GM12872 (cell line): ENCODE data around the gene P2RY14.

Experiments
- CTCF ChIP-seq: IDR thresholded peaks from 3 replicates; pipeline ENCODE4 v1.5.1; 2011; ENCODE audit warnings: low read depth, mild to moderate bottlenecking, low read length, moderate library complexity; ENCODE audit not compliant: insufficient read depth

Gene P2RY14

GRCh38 chr3:151278230-151278629 is at the start of gene P2RY14:
P2RY14 (minus strand) TSS chr3:151278542; CDS start chr3:151214316, 64,226 bp downstream.
- TF ChIP-seq CTCF, result no peak

- peak; percentile 49; the same call in 2 of the 3 replicates for TF ChIP-seq CTCF
Observed at GRCh38 chr3:151327571-151328198, 49.3 kb upstream of the P2RY14 start.

GRCh38 chr3:151322511-151322910 is 44.2 kb upstream of the P2RY14 start:
- TF ChIP-seq CTCF, result no peak

- no peak for TF ChIP-seq CTCF
Observed at GRCh38 chr3:151321526-151321925, 43.2 kb upstream of the P2RY14 start.

GRCh38 chr3:151320131-151320530 is 41.8 kb upstream of the P2RY14 start:
- TF ChIP-seq CTCF, result no peak

GRCh38 chr3:151319628-151320027 is 41.3 kb upstream of the P2RY14 start:
- TF ChIP-seq CTCF, result no peak

- TF ChIP-seq CTCF, result no peak
Observed at GRCh38 chr3:151318991-151319390, 40.6 kb upstream of the P2RY14 start.
